Erythroblast (primary cell): ENCODE results near the gene CORO1C.
"Not testable (repeated sequence)": the region's sequence is repeated elsewhere in the genome, so short reads cannot be mapped to it uniquely, and the experiment has no call there.

ENCODE experiments used
- DNase-seq, 2 experiments: peaks; one replicate each; lab custom pipeline; 2025; lab: John Stamatoyannopoulos, UW
- GATA1 ChIP-seq: IDR thresholded peaks from 2 replicates; pipeline ENCODE4 v1.6.1; 2011; ENCODE audit warnings: low read depth, mild to moderate bottlenecking, control low read depth, low read length, moderate library complexity
- POLR2A ChIP-seq: IDR thresholded peaks from 2 replicates; pipeline ENCODE4 v1.6.1; 2011; ENCODE audit warnings: mild to moderate bottlenecking, low read length

The CORO1C gene

DNA sequence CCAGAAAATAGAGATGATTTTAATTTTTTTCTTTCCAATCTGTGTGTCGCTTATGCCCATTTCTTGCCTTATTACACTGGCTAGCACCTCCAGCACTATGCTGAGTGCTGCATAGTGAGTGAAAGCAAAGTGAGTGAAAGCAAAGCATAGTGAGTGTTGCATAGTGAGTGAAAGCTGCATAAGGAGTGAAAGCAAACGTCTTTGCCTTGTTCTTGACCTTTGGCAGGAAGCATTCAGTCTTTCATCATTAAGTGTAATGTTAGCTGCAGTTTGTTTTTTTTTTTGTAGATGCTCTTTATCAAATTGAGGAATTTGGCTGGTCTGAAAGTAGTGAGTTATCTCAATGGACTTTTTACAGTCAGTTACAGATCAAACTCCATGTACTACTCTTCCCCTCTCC, 6.9 kb upstream of the CORO1C start:
- DNase-seq: no peak
- no peak for TF ChIP-seq GATA1
- TF ChIP-seq POLR2A: no peak

DNA sequence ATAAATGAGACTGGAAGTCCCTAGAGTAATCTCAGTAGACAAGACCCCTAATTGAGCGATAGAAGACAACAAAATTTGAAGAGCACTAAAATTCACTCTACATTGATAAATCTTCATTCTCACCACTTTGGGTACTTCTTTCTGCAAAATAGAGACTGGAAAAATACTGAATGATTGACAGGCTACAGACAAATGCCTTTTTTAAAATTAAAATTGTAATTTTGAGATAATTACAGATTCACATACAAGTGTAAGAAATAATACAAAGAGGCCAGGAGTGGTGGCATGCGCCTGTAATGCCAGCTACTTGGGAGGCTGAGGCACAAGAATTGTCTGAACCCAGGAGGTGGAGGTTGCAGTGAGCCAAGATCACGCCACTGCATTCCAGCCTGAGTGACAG, 4.5 kb upstream of the CORO1C start:
- no peak for TF ChIP-seq GATA1
- TF ChIP-seq POLR2A: no peak
- no peak for DNase-seq

DNA sequence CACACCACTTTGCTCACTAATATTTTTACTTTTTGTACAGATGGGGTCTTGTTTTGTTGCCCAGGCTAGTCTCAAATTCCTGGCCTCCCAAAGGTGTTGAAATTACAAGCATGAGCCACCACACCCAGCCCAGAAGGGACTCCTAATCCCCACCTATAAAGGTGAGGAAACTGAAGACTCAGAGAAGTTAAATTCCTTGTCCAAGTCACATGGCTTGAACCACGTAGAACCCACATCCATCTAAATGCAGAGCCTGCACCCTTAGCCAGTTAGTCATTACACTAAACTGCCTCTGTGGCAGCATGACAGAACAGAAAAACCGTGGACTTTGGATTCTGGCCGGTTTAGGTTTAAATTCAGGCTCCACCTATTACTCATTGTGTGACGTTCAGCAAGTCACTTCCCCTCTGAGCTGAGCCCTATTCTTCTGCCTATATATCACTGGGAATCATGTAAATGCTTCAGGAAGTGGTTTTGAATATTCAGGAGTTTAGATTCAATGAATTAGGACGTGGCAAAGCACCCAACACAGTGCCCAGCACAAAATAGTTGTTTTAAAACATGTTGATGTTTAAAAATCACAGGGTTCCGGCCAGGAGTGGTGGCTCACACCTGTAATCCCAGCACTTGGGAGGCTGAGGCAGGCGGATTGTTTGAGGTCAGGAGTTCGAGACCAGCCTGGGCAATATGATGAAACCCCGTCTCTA, 3.0 kb upstream of the CORO1C start:
- peak; percentile 62 to 78 for DNase-seq
- TF ChIP-seq POLR2A: no peak
- TF ChIP-seq GATA1: no peak

DNA sequence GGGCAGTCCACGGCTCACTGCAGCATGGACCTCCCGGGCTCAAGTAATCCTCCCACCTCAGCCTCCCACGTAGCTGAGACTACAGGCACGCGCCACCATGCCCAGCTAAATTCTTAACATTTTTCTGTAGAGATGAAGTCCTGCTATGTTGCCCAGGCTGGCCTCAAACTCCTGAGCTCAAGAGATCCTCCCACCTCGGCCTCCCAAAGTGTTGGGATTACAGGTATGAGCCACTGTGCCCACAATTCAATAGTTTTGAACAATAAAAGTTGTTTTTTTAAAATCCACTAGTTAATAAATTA, 1.9 kb upstream of the CORO1C start:
- not testable (repeated sequence) for DNase-seq

DNA sequence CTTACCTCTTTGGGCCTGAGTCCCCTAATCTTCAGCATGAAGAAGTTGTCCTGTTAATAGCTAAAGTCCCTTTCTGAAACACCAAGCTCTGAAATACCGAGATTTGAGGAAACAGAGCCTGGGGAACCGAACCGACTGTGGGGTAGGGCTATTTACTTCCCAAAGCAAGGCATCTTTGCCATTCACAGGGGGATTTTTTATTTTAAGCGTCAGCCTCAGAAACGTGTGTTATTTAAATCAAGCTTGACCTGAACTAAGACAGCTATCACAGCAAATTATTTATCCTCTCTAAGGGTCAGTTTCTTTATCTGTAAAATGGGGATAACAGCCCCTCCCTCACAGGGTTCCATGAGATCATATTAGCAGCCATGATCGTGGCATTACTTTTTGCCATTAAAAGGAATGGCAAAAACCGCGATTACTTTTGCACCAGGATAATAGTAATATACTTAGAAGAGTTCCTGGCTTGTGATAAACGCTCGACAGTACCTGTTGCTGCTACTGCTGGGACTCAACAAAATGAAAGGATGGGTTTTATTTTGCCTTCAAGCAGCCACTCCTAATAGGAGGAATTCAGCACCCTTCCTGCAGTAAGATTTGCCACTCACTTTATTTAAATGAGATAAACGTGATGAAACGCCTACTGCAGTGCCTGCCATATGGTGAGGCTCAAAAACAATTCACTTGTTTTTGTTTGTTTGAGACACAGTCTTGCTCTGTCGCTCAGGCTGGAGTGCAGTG, 1.3 kb upstream of the CORO1C start:
- DNase-seq: no peak
- TF ChIP-seq POLR2A (no peak), GATA1 (no peak)

DNA sequence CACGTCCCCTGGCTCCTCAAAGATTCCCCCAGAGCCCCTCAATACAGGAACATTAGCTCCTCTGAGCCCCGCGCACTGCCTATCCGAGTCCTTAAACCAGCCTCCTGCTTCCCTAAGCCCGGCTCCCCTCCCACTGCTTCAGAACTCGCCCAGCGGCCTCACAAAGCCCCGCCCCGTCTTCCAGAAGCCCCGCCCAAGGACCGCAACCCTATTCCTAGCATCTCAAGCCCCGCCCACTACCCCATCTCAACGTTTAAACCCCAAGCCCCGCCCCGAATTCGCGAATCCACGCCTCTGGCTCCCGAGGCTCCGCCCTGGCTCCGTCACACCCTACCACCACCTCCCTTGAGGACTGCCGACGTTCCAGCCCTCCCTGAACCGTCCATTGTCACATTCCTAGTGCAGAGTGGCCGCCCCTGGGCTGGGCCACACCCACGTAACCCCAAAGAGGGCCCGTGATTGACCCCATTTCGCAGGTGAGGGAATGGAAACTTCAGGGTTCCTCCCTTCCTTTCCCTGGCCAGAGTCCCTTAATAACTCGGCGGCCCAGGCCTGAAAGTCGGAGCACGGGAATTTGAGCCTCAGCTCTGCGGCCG, 646 bp upstream of the CORO1C start:
- TF ChIP-seq GATA1 (no peak), POLR2A (peak; percentile 60)
- DNase-seq: peak; percentile 96 to 99

DNA sequence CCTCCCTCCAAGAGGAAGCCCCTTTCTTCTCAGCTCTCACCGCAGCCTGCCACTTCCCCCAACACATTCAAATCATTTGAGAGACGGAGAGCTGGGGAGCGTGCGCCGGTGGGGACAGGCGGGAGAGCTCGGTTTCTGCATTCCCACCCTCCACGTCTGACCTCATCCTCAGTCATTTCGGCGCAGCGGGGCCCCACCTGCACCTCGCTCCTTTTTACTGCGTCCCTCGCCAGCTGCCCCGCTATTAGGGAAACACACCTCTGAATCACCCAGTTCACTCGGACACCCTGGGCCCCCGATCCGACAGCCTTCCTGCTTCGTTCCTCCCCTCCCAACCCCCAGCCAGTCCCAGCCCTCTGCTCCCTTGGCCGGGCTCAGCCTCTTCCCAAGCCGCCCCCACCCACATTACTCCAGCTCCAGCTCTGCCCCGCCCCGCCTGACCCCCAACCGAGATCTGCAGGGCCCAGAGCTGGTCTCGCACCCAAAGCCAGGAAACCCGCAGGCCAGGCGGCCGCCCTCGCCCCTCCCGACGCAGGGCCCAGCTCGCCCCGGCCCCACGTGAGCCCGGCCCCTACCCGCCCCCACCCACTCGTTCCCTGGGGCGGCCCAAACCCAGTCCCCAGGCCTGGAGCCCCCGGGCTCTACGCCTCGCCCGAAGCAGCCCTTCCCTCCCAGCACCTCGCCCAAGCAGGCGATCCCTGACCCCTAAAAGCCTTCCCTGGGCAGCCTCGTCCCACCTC, 783 bp downstream of the CORO1C start:
- no peak for TF ChIP-seq POLR2A
- no peak for TF ChIP-seq GATA1
- peak; percentile 78 to 90 for DNase-seq

DNA sequence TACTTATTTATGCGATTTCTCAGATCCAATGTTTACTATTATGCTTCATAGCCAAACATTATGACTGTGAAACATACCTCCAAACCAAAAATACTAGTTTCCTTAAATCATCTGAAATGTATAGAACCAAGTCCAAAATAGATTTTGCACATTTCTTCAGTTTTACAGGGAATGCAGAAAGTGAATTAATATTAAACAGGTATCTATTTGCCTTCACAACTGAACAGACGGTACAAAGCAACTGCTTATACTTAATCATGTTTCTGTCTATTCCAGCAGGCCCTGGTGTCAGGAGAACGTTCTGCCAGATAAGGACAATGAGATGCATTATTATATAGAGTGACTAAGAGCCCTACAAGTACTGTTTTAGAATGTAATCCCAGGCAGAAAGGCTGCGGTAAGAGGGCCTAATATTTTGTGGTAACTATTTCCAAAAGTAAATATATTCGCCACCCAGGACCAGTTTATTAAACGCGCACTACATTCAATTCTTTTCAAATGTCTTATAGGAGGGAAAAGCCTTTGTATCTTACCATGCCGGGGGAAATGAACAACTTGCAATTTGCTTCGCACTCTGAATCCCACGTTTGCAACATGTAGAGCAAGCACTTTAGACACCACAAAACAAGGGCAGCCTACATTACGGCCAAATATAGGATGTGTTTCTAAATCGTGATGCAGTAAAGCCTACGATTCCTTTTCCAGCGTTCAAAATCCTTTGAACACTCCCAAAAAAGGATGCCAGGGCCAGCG, 1.5 kb downstream of the CORO1C start:
- TF ChIP-seq GATA1: peak; percentile 40
- peak; percentile 90 for TF ChIP-seq POLR2A
- DNase-seq: peak; percentile 88 to 90

DNA sequence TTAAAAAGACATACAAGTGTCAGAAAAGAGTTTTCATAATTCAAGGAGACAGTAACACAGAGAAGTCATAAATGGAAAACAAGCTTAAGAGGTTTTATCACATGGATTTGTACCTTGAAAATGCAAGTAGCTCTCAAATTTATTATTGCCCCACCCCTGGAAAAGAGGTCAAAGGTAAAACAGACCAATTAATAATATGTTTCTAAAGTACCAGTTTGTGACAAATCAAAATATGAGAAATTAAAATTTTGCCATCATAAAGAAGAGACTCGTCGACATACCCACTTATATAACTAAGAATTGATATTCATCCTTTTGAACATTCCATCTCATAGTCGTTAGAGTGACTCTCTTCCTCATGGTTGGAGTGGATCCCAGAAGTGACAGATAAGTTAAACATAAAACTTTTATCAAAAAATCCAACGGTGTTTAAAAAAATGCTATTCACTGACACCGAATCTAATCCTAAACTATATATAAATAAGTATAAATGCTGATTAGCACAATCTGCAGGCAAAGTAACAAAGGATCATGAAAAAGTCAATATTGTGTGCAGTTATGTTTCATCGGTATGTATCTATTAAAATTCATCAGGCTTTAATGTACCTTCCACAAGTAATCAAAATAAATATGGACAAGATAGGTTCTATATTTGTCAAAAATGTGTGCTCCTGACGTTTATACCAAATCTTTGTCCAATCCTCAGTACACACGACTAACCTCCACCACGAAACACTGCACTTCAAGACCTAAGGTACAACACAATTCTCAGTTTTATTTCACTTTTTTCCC, 2.3 kb downstream of the CORO1C start:
- peak; percentile 51 to 73 for DNase-seq
- TF ChIP-seq GATA1 (no peak), POLR2A (no peak)

DNA sequence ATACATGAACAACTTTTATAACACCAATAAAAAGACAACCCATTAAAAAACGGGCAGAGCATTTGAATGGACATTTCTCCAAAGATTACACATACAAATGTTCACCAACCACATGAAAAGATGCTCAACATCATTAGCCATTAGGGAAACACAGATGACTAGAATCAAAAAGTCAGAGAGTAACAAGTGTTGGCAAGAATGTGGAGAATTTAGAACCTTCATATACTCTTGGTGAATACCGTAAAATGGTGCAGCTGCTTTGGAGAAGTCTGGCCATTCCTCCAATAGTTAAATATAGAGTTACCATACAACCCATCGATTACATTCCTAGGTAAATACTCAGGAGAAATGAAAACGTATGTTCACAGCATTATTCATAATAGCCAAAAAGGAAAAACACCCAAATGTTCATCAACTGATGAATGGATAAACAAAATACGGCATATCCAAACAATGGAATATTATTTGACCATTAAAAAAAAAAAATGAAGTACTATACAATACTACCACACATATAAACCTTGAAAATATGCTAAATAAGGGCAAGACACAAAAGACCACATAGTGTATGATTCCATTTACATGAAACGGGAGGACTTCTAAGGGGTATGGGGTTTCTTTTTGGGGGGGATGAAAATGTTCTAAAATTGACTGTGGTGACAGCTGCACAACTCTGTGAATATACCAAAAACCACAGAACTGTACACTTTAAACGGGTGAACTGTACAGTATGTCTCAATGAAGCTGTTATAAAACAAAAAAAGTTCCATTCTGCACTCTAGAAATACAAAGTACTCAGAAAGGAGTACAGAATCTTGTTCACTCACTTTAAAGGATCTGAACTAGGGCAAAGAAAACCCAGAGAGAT, 3.2 kb downstream of the CORO1C start:
- TF ChIP-seq POLR2A: no peak
- TF ChIP-seq GATA1: no peak
- DNase-seq: no peak

DNA sequence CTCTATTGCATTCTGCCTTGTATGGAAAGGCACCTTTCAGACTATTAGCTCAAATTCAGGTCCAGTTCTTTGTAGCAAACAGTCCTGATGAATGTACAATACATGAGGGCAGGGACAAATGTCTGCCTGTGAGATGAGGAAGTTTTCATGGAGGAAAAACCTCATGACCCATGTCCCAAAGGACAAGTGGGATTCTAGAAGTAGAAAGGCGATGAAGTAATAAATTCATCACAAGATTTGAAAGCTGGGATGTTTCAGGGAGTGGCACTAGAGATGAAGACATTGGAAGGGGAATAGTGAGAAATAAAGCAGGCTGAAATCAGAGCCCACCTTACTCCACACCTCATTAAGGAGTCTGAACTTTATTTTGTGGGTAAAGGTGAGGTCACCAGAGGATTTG, 4.2 kb downstream of the CORO1C start:
- no peak for DNase-seq
- TF ChIP-seq GATA1 (no peak), POLR2A (no peak)

DNA sequence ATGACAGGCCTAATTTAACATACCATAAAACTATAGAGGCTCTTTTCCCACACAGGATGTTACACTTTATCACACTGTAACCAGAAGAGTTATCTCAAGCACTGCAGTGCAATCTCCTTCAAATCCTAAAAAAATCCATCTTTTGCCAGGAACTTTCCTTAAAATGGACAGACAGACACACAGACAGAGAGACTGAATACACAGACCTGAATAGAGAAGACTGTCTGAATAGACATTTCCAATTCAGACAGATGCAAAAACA, 6.5 kb downstream of the CORO1C start:
- no peak for DNase-seq
- TF ChIP-seq POLR2A (no peak), GATA1 (no peak)
